Pancreas (tissue), 10 donors: ENCODE results near the gene HLA-DMB. TPM values are rescaled to one million over a fixed set of nuclear protein-coding genes. Genes with fewer than 3 reads are reported as not detected.

Experiments used
- ATAC-seq, 4 donors: fragments of 200-7000 bp; cut with Tn5 transposase; one replicate each; pipeline versions ENCODE4 v1.8.0 to v1.9.1; 2020; ENCODE audit warnings: mild to moderate bottlenecking in 4 of 4, moderate library complexity in 4 of 4
- DNase-seq, 6 donors: peaks; one replicate each; pipeline ENCODE4 v3.0.0-alpha.2; 2020
- FAIRE-seq: peaks from 2 replicates; lab custom pipeline; 2012; peaks lifted over from hg19 to GRCh38; lab: Jason Lieb, UNC
- H3K27ac ChIP-seq, 4 donors: fragments of 200-600 bp; sonication (generic); 1 replicate in 3 of 4; 2 replicates in 1 of 4; pipeline versions ENCODE4 v1.5.0 to v1.8.0; 2020
- H3K27me3 ChIP-seq, 4 donors: fragments of 200-600 bp; one replicate each; pipeline ENCODE4 v1.8.0; 2021
- H3K36me3 ChIP-seq, 3 donors: fragments of 200-600 bp; sonication (generic) in 1 of 3; one replicate each; pipeline versions ENCODE4 v1.5.0 to v1.8.0; 2020 to 2021
- H3K4me1 ChIP-seq, 3 donors: fragments of 200-600 bp; one replicate each; pipeline ENCODE4 v1.8.0; 2021
- H3K4me3 ChIP-seq, 4 donors: fragments of 200-600 bp; sonication (generic) in 2 of 4; one replicate each; pipeline versions ENCODE4 v1.5.0 to v1.8.0; 2020 to 2021
- H3K9me3 ChIP-seq, 4 donors: fragments of 200-600 bp; one replicate each; pipeline ENCODE4 v1.8.0; 2021
- WGBS, 2 donors: extraction: QIAGEN DNeasy Blood & Tissue Kit; methylation state at CpG; one replicate each; pipeline ENCODE4 v1.1.7; 2013; 5-methylcytosine and 5-hydroxymethylcytosine counted together
- intact Hi-C, 3 donors: fragments of 100-400 bp; cut with DNase I; formaldehyde crosslinking; loops; one replicate each; pipeline versions ENCODE4 v1.11.1 to v1.14.2; 2022
- polyA plus RNA-seq, 2 donors: library from polyadenylated mRNA; stranded (reverse); fragments of 200-250 nt; gene quantifications; one replicate each; pipeline ENCODE4 v1.2.3, GENCODE V29; 2013
- total RNA-seq, 6 donors: library from RNA; stranded (reverse); fragmentation: NEBNext Ultra II Directional in 4 of 6; extraction: Animal tissue kit (Norgen Biotek cat#: 25700) in 4 of 6; gene quantifications; one replicate each; pipeline versions ENCODE4 v1.2.1 to v1.2.4, GENCODE V29; 2021 to 2023
- TF ChIP-seq, protein P1 (sequence below), 4 donors: fragments of 200-600 bp; sonication (generic) in 3 of 4; IDR thresholded peaks; one replicate each; pipeline versions ENCODE4 v1.5.0 to v1.8.0; 2021; ENCODE audit warnings: antibody characterized with exemption in 4 of 4
- donor health status: healthy with polysubstance abuse.
- donor health status: DM: no; HTN: no; CAD: no; lungs with moderate emphysema.
- donor health status: DM: no; HTN: no; CAD: no.
- donor health status: control.
- donor health status: control.
- donor health status: Bipolar disorder and iron deficiency.
- donor health status: DM: yes; HTN: yes; CAD: no.
- donor health status: DM: no; HTN: no; CAD: no.
- donor health status: DM: no; HTN: no; CAD: no.
- donor health status: DM: yes; HTN: yes; CAD: no.

HLA-DMB gene
- total and polyA plus RNA-seq, 8 donors: 1.9 to 42.6 (median 4.3) TPM

DNA sequence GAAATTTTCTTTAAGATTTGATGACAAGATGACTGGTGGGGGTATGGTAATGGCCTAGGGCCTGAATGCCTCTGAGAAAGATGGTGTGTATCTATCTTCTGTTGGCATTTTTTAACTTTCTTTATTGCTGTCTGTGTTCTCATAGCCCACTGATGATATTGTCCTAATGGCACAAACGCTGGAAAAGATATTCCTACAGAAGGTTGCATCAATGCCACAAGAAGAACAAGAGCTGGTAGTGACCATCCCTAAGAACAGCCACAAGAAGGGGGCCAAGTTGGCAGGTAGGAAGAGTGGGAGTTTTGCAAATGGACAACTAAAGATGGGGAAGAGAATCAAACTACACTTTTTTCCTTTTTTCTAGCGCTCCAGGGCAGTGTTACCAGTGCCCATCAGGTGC lies 35.1 kb upstream of the HLA-DMB start:
- TF ChIP-seq, protein P1, sequence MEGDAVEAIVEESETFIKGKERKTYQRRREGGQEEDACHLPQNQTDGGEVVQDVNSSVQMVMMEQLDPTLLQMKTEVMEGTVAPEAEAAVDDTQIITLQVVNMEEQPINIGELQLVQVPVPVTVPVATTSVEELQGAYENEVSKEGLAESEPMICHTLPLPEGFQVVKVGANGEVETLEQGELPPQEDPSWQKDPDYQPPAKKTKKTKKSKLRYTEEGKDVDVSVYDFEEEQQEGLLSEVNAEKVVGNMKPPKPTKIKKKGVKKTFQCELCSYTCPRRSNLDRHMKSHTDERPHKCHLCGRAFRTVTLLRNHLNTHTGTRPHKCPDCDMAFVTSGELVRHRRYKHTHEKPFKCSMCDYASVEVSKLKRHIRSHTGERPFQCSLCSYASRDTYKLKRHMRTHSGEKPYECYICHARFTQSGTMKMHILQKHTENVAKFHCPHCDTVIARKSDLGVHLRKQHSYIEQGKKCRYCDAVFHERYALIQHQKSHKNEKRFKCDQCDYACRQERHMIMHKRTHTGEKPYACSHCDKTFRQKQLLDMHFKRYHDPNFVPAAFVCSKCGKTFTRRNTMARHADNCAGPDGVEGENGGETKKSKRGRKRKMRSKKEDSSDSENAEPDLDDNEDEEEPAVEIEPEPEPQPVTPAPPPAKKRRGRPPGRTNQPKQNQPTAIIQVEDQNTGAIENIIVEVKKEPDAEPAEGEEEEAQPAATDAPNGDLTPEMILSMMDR (IDR thresholded peaks at IDR 0.05): no peak
- H3K27me3 ChIP-seq: no peaks in the 10 kb centered on the region
- peaks cover 25 to 72% (median 56%) of the 10 kb centered on the region in 3 donors for H3K36me3 ChIP-seq
- no peak overlapping the region for H3K27ac ChIP-seq
- peak overlapping the region in 2 of 4 donors; percentile 2 to 98 for H3K4me3 ChIP-seq
- no peak for DNase-seq
- intact Hi-C loops: loop anchor here in 1 of 3 donors (5.0 kb wide), 1 partner anchor 89 kb away; no protein-coding TSS in a partner anchor
- no peaks in the 10 kb centered on the region for H3K9me3 ChIP-seq
- H3K4me1 ChIP-seq: peaks cover 7 to 41% (median 19%) of the 10 kb centered on the region in 3 donors
- FAIRE-seq: no peak
- ATAC-seq: no peak
- WGBS, 2 donors: 36 to 50% methylated on average over 2 of the region's 2 CpGs

DNA sequence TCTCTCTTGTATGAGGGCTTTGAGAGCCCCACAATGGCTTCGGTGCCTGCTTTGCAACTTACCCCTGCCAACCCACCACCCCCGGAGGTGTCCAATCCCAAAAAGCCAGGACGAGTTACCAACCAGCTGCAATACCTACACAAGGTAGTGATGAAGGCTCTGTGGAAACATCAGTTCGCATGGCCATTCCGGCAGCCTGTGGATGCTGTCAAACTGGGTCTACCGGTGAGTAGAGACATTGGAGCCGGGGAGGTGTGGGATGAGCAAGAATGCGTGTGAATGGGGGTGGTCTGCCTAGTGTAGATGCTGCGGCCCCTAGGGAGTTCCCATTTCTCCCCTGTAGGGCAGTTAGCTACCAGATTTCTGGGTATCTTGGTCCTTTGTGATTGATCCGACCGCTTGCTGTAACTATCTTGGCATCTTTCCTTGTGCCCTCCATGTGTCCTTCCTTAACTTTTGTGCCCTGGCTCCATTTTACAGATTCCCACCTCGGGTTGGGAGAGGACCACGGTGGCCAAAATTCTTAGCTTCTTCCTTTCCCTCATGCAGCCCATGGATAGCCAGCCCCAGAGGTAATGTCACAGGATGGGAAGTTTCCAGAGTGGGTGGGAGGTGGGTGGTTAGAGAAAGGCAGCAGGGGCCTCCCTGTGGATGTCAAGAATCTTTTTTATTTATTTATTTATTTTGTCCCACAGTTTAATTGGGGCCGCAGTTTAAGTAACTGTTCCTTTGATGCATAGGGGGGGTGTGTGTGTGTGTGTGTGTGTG lies 33.9 kb upstream of the HLA-DMB start:
- H3K27me3 ChIP-seq: no peaks in the 10 kb centered on the region
- WGBS, 2 donors: 3 to 4% methylated on average over 14 of the region's 14 CpGs
- intact Hi-C loops: loop anchor here in 1 of 3 donors (5.0 kb wide), 1 partner anchor 87 kb away; no protein-coding TSS in a partner anchor
- DNase-seq (peak in 1 of 6 donors; percentile 57), ATAC-seq (no peak), FAIRE-seq (no peak)
- H3K4me3 ChIP-seq: peak overlapping the region; percentile 87 to 98 (median 95)
- H3K4me1 ChIP-seq: peaks cover 7 to 35% (median 13%) of the 10 kb centered on the region in 3 donors
- no peaks in the 10 kb centered on the region for H3K9me3 ChIP-seq
- H3K27ac ChIP-seq: no peak overlapping the region
- TF ChIP-seq, protein P1 (IDR thresholded peaks at IDR 0.05): no peak
- H3K36me3 ChIP-seq: peaks cover 19 to 60% (median 44%) of the 10 kb centered on the region in 3 donors

DNA sequence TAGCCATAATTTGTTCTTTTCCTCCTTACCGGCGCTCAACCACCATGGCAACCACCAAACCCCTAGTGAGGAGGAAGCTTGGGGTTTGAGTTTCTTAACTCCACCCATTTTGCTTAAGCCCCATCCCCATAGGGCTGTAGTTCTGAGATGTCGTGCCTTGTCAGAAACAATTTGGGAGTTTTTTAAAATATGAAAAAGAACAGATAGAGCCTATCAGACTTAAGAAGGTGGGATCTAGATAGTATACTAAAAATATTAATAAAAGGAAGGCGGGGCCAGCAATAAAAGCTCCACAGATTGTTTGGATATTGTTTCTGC lies 33.1 kb upstream of the HLA-DMB start:
- intact Hi-C loops: no loop called here
- TF ChIP-seq, protein P1 (IDR thresholded peaks at IDR 0.05): no peak
- H3K36me3 ChIP-seq: peaks cover 17 to 53% (median 37%) of the 10 kb centered on the region in 3 donors
- 0% methylated on average over 4 of the region's 4 CpGs for whole genome bisulfite sequencing, 2 donors
- H3K4me1 ChIP-seq: peaks cover 7 to 29% (median 13%) of the 10 kb centered on the region in 3 donors
- no peaks in the 10 kb centered on the region for H3K27me3 ChIP-seq
- peak overlapping the region; percentile 87 to 98 (median 95) for H3K4me3 ChIP-seq
- DNase-seq (no peak), ATAC-seq (no peak), FAIRE-seq (no peak)
- H3K27ac ChIP-seq: peak overlapping the region in 1 of 4 donors; percentile 99
- no peaks in the 10 kb centered on the region for H3K9me3 ChIP-seq

DNA sequence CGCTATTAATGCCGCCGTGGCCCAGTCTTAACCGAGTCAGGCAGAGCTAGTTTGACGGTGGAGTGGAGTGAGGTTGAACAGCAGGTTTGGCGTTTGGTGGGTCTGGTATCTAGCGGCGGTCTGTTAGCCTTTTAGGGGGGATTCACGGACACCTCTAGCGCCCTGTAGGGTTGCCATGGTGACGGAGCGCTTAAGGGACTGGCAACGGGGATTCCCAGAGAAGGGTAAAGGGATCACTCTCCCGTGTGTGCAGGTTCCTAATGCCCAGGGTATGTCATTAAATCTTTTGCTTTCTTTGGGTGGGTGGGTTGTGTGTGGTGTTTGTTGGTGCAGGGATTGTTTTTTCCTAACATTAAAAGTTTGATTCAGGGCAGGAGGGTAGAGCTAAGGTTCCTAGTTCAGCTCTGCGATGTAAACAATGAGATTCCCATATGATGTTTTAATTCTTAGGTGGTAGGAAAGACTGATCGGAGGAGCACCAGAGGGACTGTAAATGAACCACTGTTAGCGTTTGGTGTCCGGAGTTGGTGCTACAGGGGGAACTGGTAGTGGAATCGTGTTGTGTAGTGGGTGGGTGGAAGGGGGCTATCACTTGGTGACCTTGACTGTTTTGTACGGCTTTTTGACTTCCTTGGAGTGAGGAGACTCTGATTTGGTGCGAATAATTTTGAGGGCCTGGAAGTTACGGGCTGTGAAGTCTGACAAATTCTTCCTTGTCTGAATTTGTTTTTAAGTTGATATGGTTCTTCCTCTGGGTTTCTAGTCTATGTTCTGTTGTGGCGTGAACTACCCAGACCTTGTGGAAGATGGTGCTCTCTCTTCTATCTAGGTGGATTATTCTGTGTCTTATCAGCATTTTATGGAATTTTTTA lies 32.6 kb upstream of the HLA-DMB start:
- peak overlapping the region; percentile 25 to 99 (median 64) for H3K27ac ChIP-seq
- 0% methylated on average over 23 of the region's 23 CpGs for WGBS, 2 donors
- FAIRE-seq (no peak), ATAC-seq (no peak), DNase-seq (peak in 5 of 6 donors; percentile 51 to 65 (median 56))
- intact Hi-C loops: no loop called here
- peak overlapping the region; percentile 87 to 98 (median 95) for H3K4me3 ChIP-seq
- peaks cover 17 to 48% (median 31%) of the 10 kb centered on the region in 3 donors for H3K36me3 ChIP-seq
- TF ChIP-seq, protein P1 (IDR thresholded peaks at IDR 0.05): no peak
- no peaks in the 10 kb centered on the region for H3K9me3 ChIP-seq
- peaks cover 7 to 29% (median 13%) of the 10 kb centered on the region in 3 donors for H3K4me1 ChIP-seq
- no peaks in the 10 kb centered on the region for H3K27me3 ChIP-seq
